Renal cortical epithelial cell (primary cell): ENCODE data around the gene GTF2IRD1. TPM values are rescaled to one million over a fixed set of nuclear protein-coding genes. Genes with fewer than 3 reads are reported as not detected.
"Not testable (repeated sequence)": the region's sequence is repeated elsewhere in the genome, so short reads cannot be mapped to it uniquely, and the experiment has no call there.

Experiments
- DNase-seq: peaks from one replicate; pipeline ENCODE4 v3.0.0-alpha.2; 2011; ENCODE audit warnings: low read depth
- total RNA-seq: library from RNA; depleted of rRNA; stranded (reverse); fragments of >200 nt; gene quantifications from 2 replicates; pipeline ENCODE4 v1.2.3, GENCODE V29; 2014

GTF2IRD1 gene
- total RNA-seq, 1 donor from 2014 or later, result 52.2 TPM

GRCh38 chr7:74560086-74560719, 106.5 kb downstream of the GTF2IRD1 start:
- DNase-seq, result no peak

- no peak for DNase-seq
Observed at GRCh38 chr7:74561898-74562613, 108.3 kb downstream of the GTF2IRD1 start.

GRCh38 chr7:74563639-74564038, 109.9 kb downstream of the GTF2IRD1 start:
- not testable (repeated sequence) for DNase-seq

- DNase-seq, result no peak
Observed at GRCh38 chr7:74567318-74567668, 113.6 kb downstream of the GTF2IRD1 start.

GRCh38 chr7:74568658-74569057, 115.0 kb downstream of the GTF2IRD1 start:
- DNase-seq, result no peak

GRCh38 chr7:74569501-74570075, 115.9 kb downstream of the GTF2IRD1 start:
- no peak for DNase-seq

GRCh38 chr7:74570533-74571156, 116.9 kb downstream of the GTF2IRD1 start:
- no peak for DNase-seq

GRCh38 chr7:74572301-74572979, 118.7 kb downstream of the GTF2IRD1 start:
- no peak for DNase-seq

- no peak for DNase-seq
Observed at GRCh38 chr7:74573512-74573911, 119.8 kb downstream of the GTF2IRD1 start.

GRCh38 chr7:74575083-74575784, 121.5 kb downstream of the GTF2IRD1 start:
- peak; percentile 87 for DNase-seq

- DNase-seq, result no peak
Observed at GRCh38 chr7:74575811-74576210, 122.1 kb downstream of the GTF2IRD1 start.

GRCh38 chr7:74579800-74580685, 126.3 kb downstream of the GTF2IRD1 start:
- DNase-seq, result peak; percentile 77

GRCh38 chr7:74581916-74582440, 128.3 kb downstream of the GTF2IRD1 start:
- DNase-seq, result peak; percentile 46

- DNase-seq, result no peak
Observed at GRCh38 chr7:74582447-74583039, 128.8 kb downstream of the GTF2IRD1 start.

- no peak for DNase-seq
Observed at GRCh38 chr7:74583630-74584029, 129.9 kb downstream of the GTF2IRD1 start.

- DNase-seq, result no peak
Observed at GRCh38 chr7:74584160-74584954, 130.7 kb downstream of the GTF2IRD1 start.

GRCh38 chr7:74585844-74586243, 132.1 kb downstream of the GTF2IRD1 start:
- no peak for DNase-seq

- DNase-seq, result peak; percentile 34
Observed at GRCh38 chr7:74586258-74587175, 132.8 kb downstream of the GTF2IRD1 start.
